Activated CD8-positive, alpha-beta T cell treated with anti-CD3 and anti-CD28 coated beads for 36 hours (primary cell): ENCODE data around the gene APCS. TPM values are rescaled to one million over a fixed set of nuclear protein-coding genes. Genes with fewer than 3 reads are reported as not detected.

Experiments used
- ATAC-seq: fragments of 200-7000 bp; cut with Tn5 transposase; one replicate; pipeline ENCODE4 v1.10.0; 2021; ENCODE audit warnings: mild to moderate bottlenecking, moderate library complexity
- CTCF ChIA-PET: fragments of 350-600 bp; sonication (Branson Sonifier 250); formaldehyde crosslinking; loops from one replicate; lab custom pipeline; 2021; ENCODE audit warnings: antibody characterized with exemption; lab: Charles Lee
- POLR2A ChIA-PET: fragments of 350-600 bp; sonication (Branson Sonifier 250); formaldehyde crosslinking; loops from one replicate; lab custom pipeline; 2021; ENCODE audit warnings: antibody characterized with exemption; lab: Charles Lee
- DNase-seq: peaks from one replicate; pipeline ENCODE4 v3.0.0-alpha.2; 2020
- H3K27ac Mint-ChIP-seq: one replicate; pipeline ENCODE4 v1.8.0; 2021; ENCODE audit warnings: mild to moderate bottlenecking, mixed read lengths
- H3K27me3 Mint-ChIP-seq: one replicate; pipeline ENCODE4 v1.8.0; 2021; ENCODE audit warnings: mixed read lengths
- H3K36me3 Mint-ChIP-seq: one replicate; pipeline ENCODE4 v1.8.0; 2021; ENCODE audit warnings: low read depth, mixed read lengths
- H3K4me1 Mint-ChIP-seq: one replicate; pipeline ENCODE4 v1.8.0; 2021; ENCODE audit warnings: low read depth, mixed read lengths
- H3K4me3 Mint-ChIP-seq: one replicate; pipeline ENCODE4 v1.8.0; 2021; ENCODE audit warnings: mild to moderate bottlenecking, moderate library complexity, mixed read lengths
- H3K9me3 Mint-ChIP-seq: one replicate; pipeline ENCODE4 v1.8.0; 2021; ENCODE audit warnings: mixed read lengths
- intact Hi-C: fragments of 100-400 bp; cut with micrococcal nuclease; formaldehyde crosslinking; loops from one replicate; pipeline ENCODE4 v1.10.0; 2022
- total RNA-seq, 2 experiments: library from RNA; stranded (reverse); gene quantifications; one replicate each; pipeline ENCODE4 v1.2.3, GENCODE V29; 2021
- TF ChIP-seq, protein P1 (sequence below): fragments of 200-600 bp; IDR thresholded peaks from one replicate; pipeline ENCODE4 v1.8.0; 2022; ENCODE audit warnings: antibody characterized with exemption, mild to moderate bottlenecking

Gene APCS
- total RNA-seq, 2 experiments from 2014 or later = not detected

DNA sequence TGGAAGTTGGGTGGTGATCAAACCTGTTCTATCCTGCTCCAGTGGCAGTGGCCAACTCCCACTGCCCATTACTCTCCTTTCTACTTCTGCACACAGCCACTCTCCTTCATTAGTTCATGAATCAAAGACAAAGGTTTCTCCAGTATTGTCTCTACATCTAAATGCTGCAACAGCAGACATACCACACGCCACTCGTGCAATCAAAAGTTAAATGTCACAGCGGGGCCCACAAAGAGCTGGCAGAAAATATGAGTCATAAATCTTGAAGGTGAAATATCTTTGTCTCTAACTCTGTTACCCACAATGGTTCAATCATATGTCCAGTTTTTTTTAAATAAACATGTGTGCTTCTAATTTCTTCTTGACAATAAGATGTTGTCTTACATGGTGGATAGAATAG is 13.3 kb downstream of the APCS start:
- H3K36me3 Mint-ChIP-seq = no peaks in the 10 kb centered on the region

DNA sequence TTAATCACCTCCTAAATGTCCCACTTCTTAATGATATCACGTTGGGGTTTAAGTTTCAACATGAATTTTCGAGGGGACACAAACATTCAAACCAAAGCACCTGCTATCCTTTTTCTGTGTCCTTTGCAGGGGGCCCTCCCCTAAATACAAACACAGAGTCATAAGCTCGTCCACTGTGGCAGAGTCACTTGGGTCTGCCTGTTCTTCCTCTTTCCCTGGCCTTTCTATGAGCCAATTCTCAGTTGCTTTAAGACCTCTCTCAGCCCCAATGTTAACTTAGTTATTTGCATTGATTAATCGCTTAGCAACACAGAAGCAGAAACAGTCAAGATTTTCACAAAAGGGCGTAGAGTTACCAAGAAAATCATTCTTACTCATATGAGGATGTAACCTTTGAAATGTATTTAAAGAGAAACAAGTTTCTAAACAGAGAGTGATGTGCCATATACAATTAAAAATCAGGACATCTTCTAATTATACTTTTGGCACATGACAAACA is 14.9 kb downstream of the APCS start:
- peaks cover 31% of the 10 kb centered on the region for H3K27me3 Mint-ChIP-seq
- no peak overlapping the region for H3K27ac Mint-ChIP-seq
- CTCF ChIA-PET = no interaction called here
- peaks cover 2% of the 10 kb centered on the region for H3K4me1 Mint-ChIP-seq
- TF ChIP-seq, protein P1, sequence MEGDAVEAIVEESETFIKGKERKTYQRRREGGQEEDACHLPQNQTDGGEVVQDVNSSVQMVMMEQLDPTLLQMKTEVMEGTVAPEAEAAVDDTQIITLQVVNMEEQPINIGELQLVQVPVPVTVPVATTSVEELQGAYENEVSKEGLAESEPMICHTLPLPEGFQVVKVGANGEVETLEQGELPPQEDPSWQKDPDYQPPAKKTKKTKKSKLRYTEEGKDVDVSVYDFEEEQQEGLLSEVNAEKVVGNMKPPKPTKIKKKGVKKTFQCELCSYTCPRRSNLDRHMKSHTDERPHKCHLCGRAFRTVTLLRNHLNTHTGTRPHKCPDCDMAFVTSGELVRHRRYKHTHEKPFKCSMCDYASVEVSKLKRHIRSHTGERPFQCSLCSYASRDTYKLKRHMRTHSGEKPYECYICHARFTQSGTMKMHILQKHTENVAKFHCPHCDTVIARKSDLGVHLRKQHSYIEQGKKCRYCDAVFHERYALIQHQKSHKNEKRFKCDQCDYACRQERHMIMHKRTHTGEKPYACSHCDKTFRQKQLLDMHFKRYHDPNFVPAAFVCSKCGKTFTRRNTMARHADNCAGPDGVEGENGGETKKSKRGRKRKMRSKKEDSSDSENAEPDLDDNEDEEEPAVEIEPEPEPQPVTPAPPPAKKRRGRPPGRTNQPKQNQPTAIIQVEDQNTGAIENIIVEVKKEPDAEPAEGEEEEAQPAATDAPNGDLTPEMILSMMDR = no peak
- H3K9me3 Mint-ChIP-seq = no peaks in the 10 kb centered on the region
- intact Hi-C loops = no loop called here
- POLR2A ChIA-PET = no interaction called here
- no peaks in the 10 kb centered on the region for H3K36me3 Mint-ChIP-seq
- no peak overlapping the region for H3K4me3 Mint-ChIP-seq
- DNase-seq (no peak), ATAC-seq (no peak)

More for the DNA sequence above, 13.3 kb downstream of the APCS start:
- intact Hi-C loops = no loop called here
- Mint-ChIP-seq H3K4me1 (peaks cover 2% of the 10 kb centered on the region), H3K9me3 (no peaks in the 10 kb centered on the region), H3K27me3 (peaks cover 32% of the 10 kb centered on the region), H3K27ac (no peak overlapping the region), H3K4me3 (no peak overlapping the region)
- ATAC-seq = no peak
- DNase-seq = peak; percentile 30
- TF ChIP-seq, protein P1 = no peak
- POLR2A ChIA-PET = no interaction called here
- CTCF ChIA-PET = no interaction called here

DNA sequence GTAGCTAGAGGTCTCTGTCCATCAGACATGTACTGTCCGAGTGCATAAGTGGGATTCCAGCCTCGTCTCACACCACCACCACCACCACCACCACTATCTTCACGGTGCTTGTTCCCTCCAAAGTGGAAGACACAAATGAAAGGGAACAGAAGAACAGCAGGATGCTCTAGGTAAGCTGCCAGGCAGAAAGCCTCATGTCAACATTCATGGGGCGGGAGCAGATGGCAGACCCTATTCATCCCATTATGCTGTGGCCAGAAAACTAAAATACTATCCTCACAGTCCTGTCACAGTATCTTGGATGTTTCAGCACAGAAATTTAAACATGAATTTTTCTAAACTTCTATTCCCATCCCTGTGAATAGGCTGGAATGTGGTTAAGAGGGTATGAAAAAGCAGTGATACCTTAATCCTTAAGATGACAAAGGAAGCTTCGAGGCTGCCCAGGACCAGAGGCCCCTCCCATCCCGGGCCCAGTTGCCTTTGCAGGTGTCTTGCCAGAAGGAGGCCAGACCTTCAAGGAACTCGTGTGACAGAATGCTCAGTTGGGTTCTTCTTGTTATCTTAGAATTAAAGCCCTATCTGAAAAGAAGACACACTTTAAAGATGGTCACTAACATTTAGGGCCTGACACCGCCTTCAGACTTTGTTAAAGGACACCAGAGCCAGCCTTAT is 24.7 kb downstream of the APCS start:
- H3K4me1 Mint-ChIP-seq = no peaks in the 10 kb centered on the region
- ChIA-PET POLR2A (no interaction called here), CTCF (no interaction called here)
- no peak overlapping the region for H3K4me3 Mint-ChIP-seq
- no peak for DNase-seq
- TF ChIP-seq, protein P1 = no peak
- H3K36me3 Mint-ChIP-seq = no peaks in the 10 kb centered on the region
- H3K9me3 Mint-ChIP-seq = peaks cover 2% of the 10 kb centered on the region
- no peak for ATAC-seq
- intact Hi-C loops = no loop called here
- no peak overlapping the region for H3K27ac Mint-ChIP-seq
- H3K27me3 Mint-ChIP-seq = peaks cover 7% of the 10 kb centered on the region

DNA sequence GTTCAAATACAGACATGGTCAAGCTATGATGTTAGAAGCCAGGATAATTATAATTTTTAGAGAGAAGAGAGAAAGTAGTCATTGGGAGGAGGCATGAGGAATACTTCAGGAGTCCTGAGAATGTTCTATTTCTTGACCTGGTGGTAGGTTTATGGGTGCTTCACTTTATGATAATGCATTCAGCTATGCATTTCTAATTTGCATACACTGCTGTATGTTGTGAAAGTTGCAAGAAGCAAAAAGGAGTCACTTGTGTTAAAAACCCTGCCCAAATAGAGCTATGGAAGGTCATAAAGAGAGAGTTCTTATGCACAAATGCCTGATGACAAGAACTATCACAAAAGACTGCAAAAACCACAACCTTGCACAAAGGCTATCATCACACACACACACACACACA is 45.3 kb downstream of the APCS start:
- intact Hi-C loops = no loop called here
- H3K27ac Mint-ChIP-seq = no peak overlapping the region
- H3K36me3 Mint-ChIP-seq = no peaks in the 10 kb centered on the region
- H3K4me1 Mint-ChIP-seq = no peaks in the 10 kb centered on the region
- H3K9me3 Mint-ChIP-seq = peaks cover 1% of the 10 kb centered on the region
- TF ChIP-seq, protein P1 = no peak
- no peak overlapping the region for H3K4me3 Mint-ChIP-seq
- ChIA-PET CTCF (no interaction called here), POLR2A (no interaction called here)
- DNase-seq (no peak), ATAC-seq (no peak)
- H3K27me3 Mint-ChIP-seq = peaks cover 15% of the 10 kb centered on the region

Other genes starting within 250 kb of the APCS start
- gene OR10J4, start 155.6 kb upstream of the APCS start, total RNA-seq = not detected
- gene OR10J1, start 148.1 kb upstream of the APCS start, total RNA-seq = not detected
- not detected for gene OR10J5, start 51.8 kb upstream of the APCS start, total RNA-seq
- gene CRP, start 126.8 kb downstream of the APCS start, total RNA-seq = not detected
- 10 to 100 TPM; 27.2 TPM for gene DUSP23, start 193.1 kb downstream of the APCS start, total RNA-seq
- under 1 TPM in 1 of 2 experiments, not detected in 1; 0.20 TPM for gene FCRL6, start 214.5 kb downstream of the APCS start, total RNA-seq
- under 1 TPM; 0.54 TPM for gene SLAMF8, start 239.0 kb downstream of the APCS start, total RNA-seq